Stimulated activated CD4-positive, alpha-beta T cell treated with anti-CD3 and anti-CD28 coated beads, Interleukin-12 subunit alpha, Interleukin-12 subunit beta, amount 100 ng/mL, for 48 hours (primary cell): Measurements from ENCODE around the gene PIANP.
A peak's percentile ranks its signal among the peaks of the same experiment; 100 is the strongest.
"Not testable (repeated sequence)": the region's sequence is repeated elsewhere in the genome, so short reads cannot be mapped to it uniquely, and the experiment has no call there.

ENCODE experiments used
- DNase-seq, 3 donors: peaks; one replicate each; pipeline ENCODE4 v3.0.0-alpha.2; 2020; ENCODE audit warnings: low read depth in 2 of 3, low spot score in 1 of 3

The PIANP gene, protein sequence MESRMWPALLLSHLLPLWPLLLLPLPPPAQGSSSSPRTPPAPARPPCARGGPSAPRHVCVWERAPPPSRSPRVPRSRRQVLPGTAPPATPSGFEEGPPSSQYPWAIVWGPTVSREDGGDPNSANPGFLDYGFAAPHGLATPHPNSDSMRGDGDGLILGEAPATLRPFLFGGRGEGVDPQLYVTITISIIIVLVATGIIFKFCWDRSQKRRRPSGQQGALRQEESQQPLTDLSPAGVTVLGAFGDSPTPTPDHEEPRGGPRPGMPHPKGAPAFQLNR

DNA sequence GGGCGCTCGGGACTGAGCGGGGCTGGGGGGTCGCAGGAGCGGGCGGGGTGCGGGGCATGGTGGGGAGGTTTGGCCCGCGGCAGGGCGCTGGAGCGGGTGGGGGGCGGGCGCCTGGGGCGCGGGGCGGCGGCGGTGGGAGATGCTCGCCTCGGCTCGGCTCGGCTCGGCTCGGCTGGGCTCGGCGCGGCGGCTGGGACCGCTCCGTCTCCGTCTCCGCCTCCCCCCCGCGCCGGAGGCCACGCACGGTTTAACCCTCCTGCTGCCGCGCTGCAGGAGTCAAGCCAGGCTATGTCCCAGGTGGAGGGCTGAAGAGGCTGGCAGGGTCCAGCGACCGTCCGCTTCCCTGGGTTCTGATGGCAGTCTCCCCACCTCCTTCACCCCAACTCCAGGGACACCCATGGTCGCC, at the start of gene PIANP:
TSS of gene PIANP (minus strand) at position 170 of the 406 bp plus-strand sequence. CDS start 2,754 bp downstream, outside the sequence.
- DNase-seq: peak in 1 of 3 donors; percentile 28

DNA sequence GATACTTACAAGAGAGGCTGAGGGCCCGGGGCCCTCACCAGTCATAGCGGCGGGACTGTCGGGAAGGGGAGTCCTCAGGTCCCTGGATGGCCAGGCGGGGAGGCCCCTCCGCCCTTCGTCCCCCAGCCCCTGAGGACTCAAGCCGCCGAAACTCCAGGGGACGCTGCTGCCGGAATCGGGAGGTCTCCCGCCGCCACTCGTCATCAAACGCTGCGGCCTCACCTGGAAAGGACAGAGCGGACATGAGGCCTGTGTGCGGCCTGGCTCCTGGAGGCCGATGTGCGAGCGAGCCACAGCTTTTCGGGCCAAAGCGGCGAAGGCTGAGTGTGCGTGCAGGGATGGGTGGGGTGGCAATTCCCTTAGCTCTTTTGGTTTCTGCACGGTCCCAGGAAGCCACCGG, 48.1 kb upstream of the PIANP start:
- DNase-seq: no peak

DNA sequence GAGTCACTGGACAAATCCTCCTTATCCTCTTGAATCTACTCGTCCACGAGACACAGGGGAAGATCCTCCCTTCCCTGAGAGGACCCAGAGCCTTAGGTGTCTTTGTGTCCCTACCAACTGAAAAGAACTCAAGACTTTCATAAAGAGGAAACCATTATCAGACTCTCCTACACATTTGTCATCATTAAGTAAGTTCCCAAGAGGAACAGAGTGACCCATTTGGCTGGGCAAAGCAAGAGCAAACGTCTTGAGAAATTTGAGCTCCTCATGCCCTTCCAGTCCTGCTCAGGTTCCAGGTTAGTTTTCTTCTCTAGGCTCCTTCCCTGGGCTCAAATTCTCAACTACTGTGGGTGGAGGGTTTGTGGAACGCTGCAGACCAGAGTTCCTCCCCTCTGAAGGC, 46.6 kb upstream of the PIANP start:
- no peak for DNase-seq

DNA sequence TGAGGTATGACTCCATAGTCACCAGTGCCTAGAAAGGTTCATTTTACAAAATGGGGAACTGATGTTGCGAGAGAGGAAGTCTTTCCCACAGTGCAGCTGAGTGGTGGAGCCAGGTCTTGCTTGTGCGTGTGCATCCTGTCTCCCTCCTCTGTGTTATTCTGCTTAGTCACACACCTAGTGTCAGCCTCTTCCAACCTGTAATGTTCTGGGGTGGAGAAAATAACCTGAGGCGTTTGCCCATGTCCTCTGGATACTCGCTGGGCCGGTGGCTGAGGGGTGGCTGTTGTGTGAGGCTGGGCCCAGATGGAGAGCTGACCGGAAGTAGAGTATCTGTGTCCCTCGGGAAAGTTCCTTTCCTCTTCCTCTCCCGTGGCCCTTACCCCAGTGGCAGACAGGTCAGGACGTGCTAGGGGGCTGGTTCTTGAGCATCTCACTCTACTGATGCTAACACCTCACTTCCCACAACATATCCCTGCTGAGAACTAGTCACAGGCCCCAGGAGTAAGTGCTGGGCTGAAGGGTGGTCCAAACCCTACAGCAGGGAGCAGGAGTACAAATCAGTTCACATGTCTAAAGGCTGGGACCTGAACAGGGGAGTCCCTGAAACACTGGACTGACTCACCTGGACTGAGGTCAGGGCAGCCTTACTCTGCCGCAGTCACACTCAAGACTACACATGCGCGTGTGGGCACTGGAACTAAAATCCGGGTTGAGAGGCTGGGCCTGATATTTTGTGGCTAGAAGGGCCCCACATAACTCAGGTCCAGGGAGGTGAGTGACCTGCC, 45.3 kb upstream of the PIANP start:
- no peak for DNase-seq

DNA sequence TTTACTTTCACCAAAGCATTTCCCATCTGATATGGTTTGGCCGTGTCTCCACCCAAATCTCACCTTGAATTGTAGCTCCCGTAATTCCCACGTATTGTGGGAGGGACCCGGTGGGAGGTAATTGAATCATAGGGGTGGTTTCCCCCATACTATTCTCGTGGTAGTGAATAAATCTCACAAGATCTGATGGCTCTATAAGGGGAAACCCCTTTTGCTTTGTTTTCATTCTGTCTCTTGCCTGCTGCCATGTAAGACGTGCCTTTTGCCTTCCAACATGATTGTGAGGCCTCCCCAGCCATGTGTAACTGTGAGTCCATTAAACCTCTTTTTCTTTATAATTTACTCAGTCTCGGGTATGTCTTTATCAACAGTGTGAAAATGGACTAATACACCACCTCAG, 42.7 kb upstream of the PIANP start:
- peak in 1 of 3 donors; percentile 23 for DNase-seq

DNA sequence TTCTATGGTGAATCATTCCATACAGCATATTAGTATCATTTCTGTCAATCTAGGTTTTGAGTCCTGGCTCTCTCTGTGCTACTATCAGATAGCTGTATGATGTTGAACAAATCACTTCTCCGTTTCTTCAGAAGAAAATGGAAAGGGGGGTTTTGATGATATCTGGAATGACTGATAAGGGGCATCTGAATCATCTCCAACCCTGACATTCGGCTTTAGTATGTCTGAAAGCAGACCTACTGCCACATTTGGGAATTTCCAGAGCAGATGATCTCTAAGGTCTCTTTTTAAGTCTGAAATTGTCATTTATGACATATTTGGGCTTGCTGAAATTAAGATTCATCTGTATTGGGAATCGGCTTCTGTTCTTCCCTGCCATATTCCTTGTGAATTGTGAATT, 42.2 kb upstream of the PIANP start:
- DNase-seq: no peak

DNA sequence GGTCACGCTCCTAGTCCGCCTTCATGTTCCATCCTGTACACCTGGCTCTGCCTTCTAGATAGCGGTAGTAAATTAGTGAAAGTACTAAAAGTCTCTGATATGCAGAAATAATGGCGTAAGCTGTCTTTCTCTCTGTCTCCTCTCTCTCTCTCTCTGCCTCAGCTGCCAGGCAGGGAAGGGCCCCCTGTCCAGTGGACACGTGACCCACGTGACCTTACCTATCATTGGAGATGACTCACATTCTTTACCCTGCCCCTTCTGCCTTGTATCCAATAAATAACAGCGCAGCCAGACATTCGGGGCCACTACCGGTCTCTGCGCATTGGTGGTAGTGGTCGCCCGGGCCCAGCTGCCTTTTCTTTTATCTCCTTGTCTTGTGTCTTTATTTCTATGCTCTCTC, 41.5 kb upstream of the PIANP start:
- DNase-seq: not testable (repeated sequence)

DNA sequence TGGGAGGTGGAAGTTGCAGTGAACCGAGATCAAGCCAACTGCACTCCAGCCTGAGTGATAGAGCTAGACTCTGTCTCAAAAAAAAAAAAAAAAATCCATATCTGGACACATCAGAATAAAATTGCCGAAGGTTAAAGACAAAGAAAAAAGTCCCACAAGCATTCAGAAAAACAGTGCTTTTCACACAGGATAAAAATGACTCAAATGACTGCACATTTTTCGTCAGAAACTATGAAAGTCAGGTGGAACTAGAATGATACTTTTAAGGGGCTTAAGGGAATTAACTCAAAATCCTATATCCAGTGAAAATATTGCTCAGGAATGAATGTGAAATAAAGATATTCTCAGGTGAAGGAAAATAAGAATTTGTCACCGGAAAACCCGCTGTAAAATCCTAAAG, 36.1 kb upstream of the PIANP start:
- no peak for DNase-seq

DNA sequence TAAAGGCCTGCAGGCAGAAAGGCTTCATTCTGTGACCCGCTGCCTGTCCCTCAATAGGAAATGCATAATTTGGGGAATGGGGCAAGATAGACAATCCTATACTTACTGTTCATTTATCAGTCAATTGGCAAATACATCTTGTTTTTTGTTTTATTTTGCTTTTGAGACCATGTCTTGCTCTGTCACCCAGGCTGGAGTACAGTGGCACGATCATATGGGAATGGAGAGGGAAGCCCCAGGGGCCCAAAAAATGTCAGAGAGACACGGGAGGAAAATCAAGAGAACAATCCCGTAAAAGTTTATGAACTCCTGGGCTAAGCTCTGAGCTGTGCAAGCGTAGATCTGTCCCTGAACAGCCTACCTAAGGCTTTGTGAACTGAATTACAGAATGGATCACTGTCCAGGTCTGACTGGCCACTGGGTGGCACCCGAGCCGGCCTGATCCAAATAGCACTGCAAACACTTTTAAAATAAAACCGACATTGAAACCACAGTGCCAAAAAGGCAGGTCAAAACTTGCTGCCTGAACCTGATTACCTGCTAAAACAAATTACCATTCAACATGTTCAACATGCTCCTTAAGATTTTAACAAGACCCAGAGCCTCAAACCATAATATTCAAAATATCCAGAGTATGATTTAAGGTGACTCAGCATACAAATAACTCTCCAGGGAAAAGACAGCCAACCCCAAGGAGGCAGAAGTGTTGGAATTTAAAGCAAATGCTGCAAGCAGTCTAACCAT, 35.0 kb upstream of the PIANP start:
- peak in 1 of 3 donors; percentile 29 for DNase-seq

DNA sequence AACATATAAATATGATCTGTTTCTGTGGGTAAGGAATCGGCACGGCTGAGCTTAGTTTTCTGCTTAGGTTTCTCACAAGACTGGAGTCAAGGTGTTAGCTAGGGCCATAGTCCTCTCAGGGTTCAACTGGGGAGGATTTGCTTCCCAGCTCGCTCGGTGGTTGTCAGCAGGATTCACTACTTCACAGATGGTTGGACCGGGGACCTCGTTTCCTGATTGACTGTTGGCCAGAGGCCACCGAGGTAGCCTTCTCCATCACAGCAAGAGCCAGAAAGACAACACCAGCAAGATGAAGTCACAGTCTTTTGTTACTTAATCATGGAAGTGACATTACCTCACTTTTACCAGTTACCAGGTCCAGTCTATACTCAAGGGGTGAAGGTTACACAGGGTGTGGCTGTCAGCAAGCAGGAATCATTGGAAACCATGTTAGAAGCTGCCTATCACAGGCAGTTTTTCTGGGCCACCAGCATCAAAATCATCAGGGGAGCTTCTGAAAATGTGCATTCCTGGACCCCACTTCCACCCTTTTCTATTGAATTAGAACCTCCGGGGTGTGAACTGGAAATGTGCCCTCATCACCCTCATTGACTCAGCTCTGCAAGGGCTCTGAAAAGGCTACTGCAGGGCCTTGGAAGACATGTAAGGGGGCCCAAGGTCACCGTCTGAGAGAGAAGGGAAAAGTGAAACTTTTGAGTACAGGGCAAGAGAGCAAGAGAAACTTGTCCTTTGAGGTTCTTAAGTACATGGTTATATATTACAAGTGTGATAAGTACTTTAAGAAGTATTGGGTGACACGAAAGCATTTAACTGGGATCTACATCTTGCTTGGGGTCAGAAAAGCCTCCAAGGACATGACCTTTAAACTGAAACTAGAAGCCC, 34.1 kb upstream of the PIANP start:
- DNase-seq: no peak

DNA sequence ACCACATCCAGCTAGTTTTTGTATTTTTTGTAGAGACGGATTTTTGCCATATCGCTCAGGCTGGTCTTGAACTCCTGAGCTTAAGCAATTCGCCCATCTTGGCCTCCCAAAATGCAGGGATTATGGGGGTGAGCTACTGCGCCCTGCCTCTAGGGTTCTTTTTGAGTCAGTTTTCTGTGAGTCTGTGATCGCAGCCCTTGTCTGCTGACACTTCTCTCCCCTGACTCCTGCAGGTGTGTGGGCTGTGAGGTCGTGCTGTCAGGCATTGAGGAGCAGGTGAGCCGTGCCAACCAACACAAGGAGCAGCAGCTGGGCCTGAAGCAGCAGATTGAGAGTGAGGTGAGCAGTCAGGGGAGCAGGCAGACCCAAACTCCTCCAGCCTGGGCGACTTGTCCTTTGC, 29.6 kb upstream of the PIANP start:
- DNase-seq: no peak

DNA sequence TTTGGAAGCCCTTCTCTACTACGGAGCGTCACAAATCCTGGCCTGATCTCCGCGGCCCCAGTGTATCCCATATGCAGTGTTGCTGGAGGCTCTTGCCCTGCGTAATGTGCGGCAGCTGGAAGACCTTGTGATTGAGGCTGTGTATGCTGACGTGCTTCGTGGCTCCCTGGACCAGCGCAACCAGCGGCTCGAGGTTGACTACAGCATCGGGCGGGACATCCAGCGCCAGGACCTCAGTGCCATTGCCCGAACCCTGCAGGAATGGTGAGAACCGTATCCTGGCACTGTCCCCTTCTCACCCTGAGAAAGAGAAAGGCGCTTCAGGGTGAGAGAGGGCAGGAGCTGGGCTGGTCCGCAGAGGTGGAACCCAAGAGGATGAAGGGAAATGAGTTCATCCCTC, 28.6 kb upstream of the PIANP start:
- no peak for DNase-seq

DNA sequence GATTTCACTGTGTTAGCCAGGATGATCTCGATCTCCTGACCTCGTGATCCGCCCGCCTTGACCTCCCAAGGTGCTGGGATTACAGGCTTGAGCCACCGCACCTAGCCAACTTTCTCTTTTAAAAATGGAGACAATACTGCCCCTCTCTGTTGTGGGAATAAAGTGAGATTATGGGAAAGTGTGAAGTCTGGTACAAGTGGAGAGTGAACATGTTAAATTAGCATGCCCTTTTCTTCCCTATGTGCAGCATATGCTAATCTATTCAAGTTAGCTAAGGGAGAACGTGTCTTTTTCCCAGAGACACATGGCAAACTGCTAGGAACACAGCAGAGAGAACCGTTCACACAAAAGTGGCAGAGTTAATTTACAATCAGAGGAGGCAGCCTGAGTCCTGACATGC, 24.7 kb upstream of the PIANP start:
- no peak for DNase-seq

DNA sequence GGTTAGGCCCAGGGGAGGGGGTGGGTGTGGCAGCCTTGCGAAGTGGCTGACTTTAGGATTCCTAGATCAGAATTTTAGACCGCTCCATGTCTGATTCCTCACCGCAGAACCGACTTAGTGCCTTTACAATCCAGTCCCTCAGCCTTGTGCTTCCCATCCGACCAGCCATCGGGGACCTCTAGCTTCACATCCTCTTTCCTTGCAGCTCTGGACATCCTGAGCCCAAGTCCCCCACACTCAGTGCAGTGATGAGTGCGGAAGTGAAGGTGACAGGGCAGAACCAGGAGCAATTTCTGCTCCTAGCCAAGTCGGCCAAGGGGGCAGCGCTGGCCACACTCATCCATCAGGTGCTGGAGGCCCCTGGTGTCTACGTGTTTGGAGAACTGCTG, 23.8 kb upstream of the PIANP start:
- no peak for DNase-seq

DNA sequence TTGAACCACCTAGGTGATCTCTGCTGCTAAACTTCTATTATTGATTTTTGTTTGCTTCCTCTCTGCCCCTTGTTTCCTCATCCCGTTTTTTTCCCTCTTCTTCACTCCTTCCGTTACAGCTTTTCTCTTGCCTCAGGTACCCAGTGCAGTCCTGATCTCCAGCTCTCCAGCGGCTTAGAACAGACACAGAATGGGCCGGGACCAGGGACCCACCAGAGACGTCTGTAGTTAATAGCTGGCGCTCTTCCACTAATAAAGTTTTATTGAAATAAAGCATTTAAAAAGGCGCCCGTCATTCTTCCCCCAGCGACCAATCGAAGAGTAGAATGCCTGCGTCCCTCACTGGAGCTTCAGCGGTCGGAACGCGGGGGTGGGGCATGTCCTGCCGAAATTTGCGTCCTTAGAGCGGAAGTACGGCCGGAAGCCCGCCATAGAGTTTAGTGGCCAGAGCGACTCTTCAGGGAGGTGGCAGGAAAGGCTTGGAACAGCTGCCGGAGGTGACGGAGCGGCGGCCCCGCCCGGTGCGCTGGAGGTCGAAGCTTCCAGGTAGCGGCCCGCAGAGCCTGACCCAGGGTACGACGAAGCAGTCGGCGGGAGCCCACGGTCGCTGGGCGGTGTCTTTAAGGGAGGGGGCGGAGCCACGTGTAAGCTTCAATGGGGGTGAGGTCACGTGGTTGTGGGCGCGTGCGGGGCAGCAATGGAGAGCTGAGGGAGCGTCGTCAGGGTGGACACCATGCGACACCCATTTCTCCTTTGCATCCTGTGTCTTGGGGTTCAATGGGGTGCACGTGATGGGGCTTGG, 23.2 kb upstream of the PIANP start, which contains the start of gene COPS7A:
TSS of gene COPS7A (plus strand) at position 440 of the 802 bp plus-strand sequence. CDS start 611 bp downstream, outside the sequence.
- peak; percentile 91 to 97 (median 97) for DNase-seq

DNA sequence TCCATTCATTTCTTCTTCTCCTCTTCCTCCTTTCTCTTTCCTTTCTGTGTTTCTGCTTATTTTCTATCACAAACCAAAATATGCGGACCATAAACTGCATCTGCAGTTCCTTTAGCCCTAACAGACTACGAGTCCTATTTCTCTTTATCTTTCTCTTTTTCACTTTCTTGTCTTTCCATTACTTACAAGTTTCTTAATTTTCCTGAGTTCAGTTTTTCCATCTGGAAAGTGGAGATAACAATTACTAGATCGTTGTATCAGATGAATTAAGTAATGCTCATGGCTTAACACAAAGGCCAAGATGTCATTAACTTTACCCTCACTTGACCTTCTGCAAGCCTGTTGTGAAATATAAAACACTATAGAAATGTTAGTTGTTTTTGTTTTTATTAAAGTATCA, 22.2 kb upstream of the PIANP start:
- DNase-seq: no peak

DNA sequence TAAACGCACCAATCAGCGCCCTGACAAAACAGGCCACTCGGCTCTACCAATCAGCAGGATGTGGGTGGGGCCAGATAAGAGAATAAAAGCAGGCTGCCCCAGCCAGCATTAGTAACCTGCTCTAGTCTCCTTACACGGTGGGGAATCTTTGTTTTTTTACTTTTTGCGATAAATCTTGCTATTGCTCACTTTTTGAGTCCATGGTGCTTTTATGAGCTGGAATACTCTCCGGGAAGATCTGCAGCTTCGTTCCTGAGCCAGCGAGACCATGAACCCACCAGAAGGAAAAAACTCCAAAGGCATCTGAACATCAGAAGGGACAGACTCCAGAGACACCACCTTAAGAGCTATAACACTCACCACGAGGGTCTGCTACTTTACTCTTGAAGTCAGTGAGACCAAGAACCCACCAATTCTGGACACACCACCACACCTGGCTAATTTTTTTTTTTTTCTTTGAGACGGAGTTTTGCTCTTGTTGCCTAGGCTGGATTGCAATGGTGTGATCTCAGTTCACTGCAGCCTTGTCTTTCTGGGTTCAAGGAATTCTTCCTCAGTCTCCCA, 16.3 kb upstream of the PIANP start:
- no peak for DNase-seq

DNA sequence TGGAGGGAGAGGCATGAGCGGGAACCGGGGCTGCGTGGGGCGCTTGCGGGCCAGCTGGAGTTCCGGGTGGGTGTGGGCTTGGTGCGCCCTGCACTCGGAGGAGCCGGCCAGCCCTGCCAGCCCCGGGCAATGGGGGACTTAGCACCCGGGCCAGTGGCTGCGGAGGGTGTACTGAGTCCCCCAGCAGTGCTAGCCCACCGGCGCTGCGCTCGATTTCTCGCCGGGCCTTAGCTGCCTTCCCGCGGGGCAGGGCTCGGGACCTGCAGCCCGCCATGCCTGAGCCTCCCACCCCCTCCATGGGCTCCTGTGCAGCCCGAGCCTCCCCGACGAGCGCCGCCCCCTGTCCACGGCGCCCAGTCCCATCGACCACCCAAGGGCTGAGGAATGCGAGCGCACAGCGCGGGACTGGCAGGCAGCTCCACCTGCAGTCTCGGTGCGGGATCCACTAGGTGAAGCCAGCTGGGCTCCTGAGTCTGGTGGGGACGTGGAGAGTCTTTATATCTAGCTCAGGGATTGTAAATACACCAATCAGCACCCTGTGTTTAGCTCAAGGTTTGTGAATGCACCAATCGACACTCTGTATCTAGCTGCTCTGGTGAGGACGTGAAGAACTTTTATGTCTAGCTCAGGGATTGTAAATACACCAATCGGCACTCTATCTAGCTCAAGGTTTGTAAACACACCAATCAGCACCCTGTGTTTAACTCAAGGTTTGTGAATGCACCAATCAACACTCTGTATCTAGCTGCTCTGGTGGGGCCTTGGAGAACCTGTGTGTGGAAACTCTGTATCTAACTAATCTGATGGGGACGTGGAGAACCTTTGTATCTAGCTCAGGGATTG, 15.6 kb upstream of the PIANP start:
- DNase-seq: not testable (repeated sequence)

DNA sequence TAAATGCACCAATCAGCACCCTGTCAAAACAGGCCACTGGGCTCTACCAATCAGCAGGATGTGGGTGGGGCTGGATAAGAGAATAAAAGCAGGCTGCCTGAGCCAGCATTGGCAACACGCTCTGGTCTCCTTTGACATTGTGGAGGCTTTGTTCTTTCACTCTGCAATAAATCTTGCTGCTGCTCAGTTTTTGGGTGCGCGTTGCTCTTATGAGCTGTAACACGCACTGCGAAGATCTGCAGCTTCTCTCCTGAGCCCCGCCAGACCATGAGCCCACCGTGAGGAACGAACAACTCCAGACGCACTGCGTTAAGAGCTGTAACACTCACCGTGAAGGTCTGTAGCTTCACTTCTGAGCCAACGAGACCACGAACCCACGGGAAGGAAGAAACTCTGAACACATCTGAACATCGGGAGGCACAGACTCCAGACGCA, 8.4 kb upstream of the PIANP start:
- DNase-seq: peak in 1 of 3 donors; percentile 27
